ENCODE data around the gene SLC12A8.

GRCh38 chr3:125050488-125051090 lies 162.0 kb downstream of the SLC12A8 start:
- TF ChIP-seq, protein P1, sequence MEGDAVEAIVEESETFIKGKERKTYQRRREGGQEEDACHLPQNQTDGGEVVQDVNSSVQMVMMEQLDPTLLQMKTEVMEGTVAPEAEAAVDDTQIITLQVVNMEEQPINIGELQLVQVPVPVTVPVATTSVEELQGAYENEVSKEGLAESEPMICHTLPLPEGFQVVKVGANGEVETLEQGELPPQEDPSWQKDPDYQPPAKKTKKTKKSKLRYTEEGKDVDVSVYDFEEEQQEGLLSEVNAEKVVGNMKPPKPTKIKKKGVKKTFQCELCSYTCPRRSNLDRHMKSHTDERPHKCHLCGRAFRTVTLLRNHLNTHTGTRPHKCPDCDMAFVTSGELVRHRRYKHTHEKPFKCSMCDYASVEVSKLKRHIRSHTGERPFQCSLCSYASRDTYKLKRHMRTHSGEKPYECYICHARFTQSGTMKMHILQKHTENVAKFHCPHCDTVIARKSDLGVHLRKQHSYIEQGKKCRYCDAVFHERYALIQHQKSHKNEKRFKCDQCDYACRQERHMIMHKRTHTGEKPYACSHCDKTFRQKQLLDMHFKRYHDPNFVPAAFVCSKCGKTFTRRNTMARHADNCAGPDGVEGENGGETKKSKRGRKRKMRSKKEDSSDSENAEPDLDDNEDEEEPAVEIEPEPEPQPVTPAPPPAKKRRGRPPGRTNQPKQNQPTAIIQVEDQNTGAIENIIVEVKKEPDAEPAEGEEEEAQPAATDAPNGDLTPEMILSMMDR (CRISPR knock-in tag; IDR thresholded peaks at IDR 0.05) = no peak
- no peak for TF ChIP-seq HCFC1 (IDR thresholded peaks at IDR 0.05; ENCODE audit: low read depth, low read length)
- TF ChIP-seq POLR2A (IDR thresholded peaks at IDR 0.05; ENCODE audit: insufficient read depth in 1 of 2, low read depth in 2 of 2, low read length in 2 of 2) = no peak
- TF ChIP-seq PBX2 (CRISPR knock-in tag; IDR thresholded peaks at IDR 0.05) = no peak
- no peak for TF ChIP-seq SIN3A (IDR thresholded peaks at IDR 0.05; ENCODE audit: borderline replicate concordance, low read depth, low read length)
- TF ChIP-seq SMC3 (IDR thresholded peaks at IDR 0.05; ENCODE audit: low read length) = no peak
- TF ChIP-seq SRSF4 (IDR thresholded peaks at IDR 0.05; ENCODE audit: low read depth, low read length, poor library complexity, severe bottlenecking) = no peak

Measured in HepG2 (cell line).